Stimulated activated CD4-positive, alpha-beta T cell treated with anti-CD3 and anti-CD28 coated beads, Interleukin-2, amount 100 ng/mL, for 4 hours (primary cell): ENCODE results near the gene CDK16.
"Not testable (repeated sequence)": the region's sequence is repeated elsewhere in the genome, so short reads cannot be mapped to it uniquely, and the experiment has no call there.

ENCODE experiments used
- DNase-seq: peaks from one replicate; pipeline ENCODE4 v3.0.0-alpha.2; 2020; ENCODE audit warnings: low read depth

CDK16 gene

GRCh38 chrX:47250017-47250347 is 31.5 kb downstream of the CDK16 start:
- no peak for DNase-seq

GRCh38 chrX:47257620-47258019 is 39.1 kb downstream of the CDK16 start:
- not testable (repeated sequence) for DNase-seq

- no peak for DNase-seq
Measured at GRCh38 chrX:47264483-47265173, 46.1 kb downstream of the CDK16 start.

GRCh38 chrX:47266643-47267042 is 48.2 kb downstream of the CDK16 start:
- no peak for DNase-seq

- DNase-seq: no peak
Measured at GRCh38 chrX:47272013-47272408, 53.5 kb downstream of the CDK16 start.

- DNase-seq: no peak
Measured at GRCh38 chrX:47273011-47273730, 54.7 kb downstream of the CDK16 start.

GRCh38 chrX:47278691-47279090 is 60.2 kb downstream of the CDK16 start:
- DNase-seq: no peak
